PC-9 (cell line): Measurements from ENCODE around the gene TRAF1. TPM values are rescaled to one million over a fixed set of nuclear protein-coding genes. Genes with fewer than 3 reads are reported as not detected.
A peak's percentile ranks its signal among the peaks of the same experiment; 100 is the strongest.

Source experiments
- BruUV-seq: library from RNA; stranded (reverse); fragments of 400-500 nt; replicated peaks from 2 replicates; lab custom pipeline; 2021; lab: Mats Ljungman, UMichigan
- CTCF ChIA-PET: fragments of 300-600 bp; sonication (Branson Sonifier 250); formaldehyde crosslinking; loops from one replicate; lab custom pipeline; 2022; ENCODE audit warnings: antibody characterized with exemption; lab: Charles Lee
- POLR2A ChIA-PET: fragments of 300-600 bp; sonication (Branson Sonifier 250); formaldehyde crosslinking; loops from one replicate; lab custom pipeline; 2022; ENCODE audit warnings: antibody characterized with exemption; ENCODE audit not compliant: unreplicated experiment; lab: Charles Lee
- DNase-seq, 2 experiments: peaks; one replicate each; pipeline versions ENCODE4 v3.0.0 to v3.0.0-alpha.2; 2015 to 2022; ENCODE audit warnings: mixed read lengths in 1 of 2
- H2AFZ ChIP-seq: fragments of 200-600 bp; sonication (generic); 2 replicates; pipeline ENCODE4 v1.8.1; 2017; ENCODE audit warnings: antibody characterized with exemption
- H3F3A ChIP-seq: fragments of 200-600 bp; sonication (generic); 2 replicates; pipeline ENCODE4 v1.8.1; 2017; ENCODE audit warnings: antibody characterized with exemption, mild to moderate bottlenecking, low read depth; ENCODE audit not compliant: insufficient read depth
- H3K27ac ChIP-seq: fragments of 200-600 bp; sonication (generic); 2 replicates; pipeline ENCODE4 v1.6.1; 2016; ENCODE audit warnings: mixed run types
- H3K27me3 ChIP-seq: fragments of 200-600 bp; sonication (generic); 2 replicates; pipeline ENCODE4 v1.6.1; 2016; ENCODE audit warnings: low read depth, mixed run types; ENCODE audit not compliant: insufficient read depth
- H3K36me3 ChIP-seq: fragments of 200-600 bp; sonication (generic); 2 replicates; pipeline ENCODE4 v1.6.1; 2016; ENCODE audit warnings: low read depth, mixed run types
- H3K4me1 ChIP-seq: fragments of 200-600 bp; sonication (generic); replicated peaks from 2 replicates; pipeline ENCODE4 v1.6.1; 2016; ENCODE audit warnings: mixed run types; ENCODE audit not compliant: insufficient read depth
- H3K4me2 ChIP-seq: fragments of 200-600 bp; sonication (generic); 2 replicates; pipeline ENCODE4 v1.6.1; 2017; ENCODE audit warnings: mixed run types
- H3K4me3 ChIP-seq: fragments of 200-600 bp; sonication (generic); 2 replicates; pipeline ENCODE4 v1.6.1; 2016; ENCODE audit warnings: mixed run types
- H3K79me2 ChIP-seq: fragments of 200-600 bp; sonication (generic); 2 replicates; pipeline ENCODE4 v1.6.1; 2017; ENCODE audit warnings: low read depth, mixed run types
- H3K9me2 ChIP-seq: fragments of 200-600 bp; sonication (generic); 2 replicates; pipeline ENCODE4 v1.8.1; 2017; ENCODE audit warnings: mild to moderate bottlenecking; ENCODE audit not compliant: insufficient read depth
- H3K9me3 ChIP-seq: fragments of 200-600 bp; sonication (generic); 2 replicates; pipeline ENCODE4 v1.8.1; 2016; ENCODE audit warnings: low read depth; ENCODE audit not compliant: insufficient read depth
- H4K20me1 ChIP-seq: fragments of 200-600 bp; sonication (generic); 2 replicates; pipeline ENCODE4 v1.8.1; 2017; ENCODE audit not compliant: insufficient read depth
- EZH2 ChIP-seq: fragments of 200-600 bp; sonication (generic); IDR thresholded peaks from 2 replicates; pipeline ENCODE4 v1.8.0; 2017; ENCODE audit warnings: antibody characterized with exemption, low read depth
- intact Hi-C: fragments of 100-400 bp; cut with micrococcal nuclease; formaldehyde crosslinking; loops from one replicate; pipeline ENCODE4 v1.10.0; 2022; ENCODE audit not compliant: unreplicated experiment
- total RNA-seq: library from RNA; stranded (reverse); gene quantifications from 2 replicates; pipeline ENCODE4 v1.2.3, GENCODE V29; 2021
- TF ChIP-seq, protein P1 (sequence below): fragments of 200-600 bp; sonication (generic); conservative IDR thresholded peaks from 2 replicates; pipeline ENCODE4 v1.6.1; 2017; ENCODE audit warnings: mixed run types, antibody characterized with exemption, mild to moderate bottlenecking, moderate library complexity

Gene TRAF1
- total RNA-seq, 1 experiment from 2014 or later: 2.7 TPM

GRCh38 chr9:120877276-120878034, 49.1 kb downstream of the TRAF1 start:
- peak; percentile 46 to 69 for DNase-seq
- intact Hi-C loops: no loop called here
- H3K36me3 ChIP-seq: no peaks in the 10 kb centered on the region
- no peaks in the 10 kb centered on the region for H3K27me3 ChIP-seq
- peak overlapping the region; percentile 93 for H3K4me2 ChIP-seq
- H3K9me2 ChIP-seq: no peaks in the 10 kb centered on the region
- H3K79me2 ChIP-seq: peaks cover 22% of the 10 kb centered on the region
- no peaks in the 10 kb centered on the region for H3K9me3 ChIP-seq
- no peak for TF ChIP-seq EZH2
- TF ChIP-seq, protein P1, sequence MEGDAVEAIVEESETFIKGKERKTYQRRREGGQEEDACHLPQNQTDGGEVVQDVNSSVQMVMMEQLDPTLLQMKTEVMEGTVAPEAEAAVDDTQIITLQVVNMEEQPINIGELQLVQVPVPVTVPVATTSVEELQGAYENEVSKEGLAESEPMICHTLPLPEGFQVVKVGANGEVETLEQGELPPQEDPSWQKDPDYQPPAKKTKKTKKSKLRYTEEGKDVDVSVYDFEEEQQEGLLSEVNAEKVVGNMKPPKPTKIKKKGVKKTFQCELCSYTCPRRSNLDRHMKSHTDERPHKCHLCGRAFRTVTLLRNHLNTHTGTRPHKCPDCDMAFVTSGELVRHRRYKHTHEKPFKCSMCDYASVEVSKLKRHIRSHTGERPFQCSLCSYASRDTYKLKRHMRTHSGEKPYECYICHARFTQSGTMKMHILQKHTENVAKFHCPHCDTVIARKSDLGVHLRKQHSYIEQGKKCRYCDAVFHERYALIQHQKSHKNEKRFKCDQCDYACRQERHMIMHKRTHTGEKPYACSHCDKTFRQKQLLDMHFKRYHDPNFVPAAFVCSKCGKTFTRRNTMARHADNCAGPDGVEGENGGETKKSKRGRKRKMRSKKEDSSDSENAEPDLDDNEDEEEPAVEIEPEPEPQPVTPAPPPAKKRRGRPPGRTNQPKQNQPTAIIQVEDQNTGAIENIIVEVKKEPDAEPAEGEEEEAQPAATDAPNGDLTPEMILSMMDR: no peak
- peaks cover 54% of the 10 kb centered on the region for H3K4me1 ChIP-seq
- BruUV-seq: no TSS peak
- ChIA-PET POLR2A (interaction anchor here (0.6 kb wide), 1 partner anchor 84 kb away, joined by 5 read pairs; no protein-coding TSS in a partner anchor), CTCF (interaction anchor here (0.7 kb wide), 1 partner anchor 344 kb away, joined by 3 read pairs; no protein-coding TSS in a partner anchor)
- H3K27ac ChIP-seq: peak overlapping the region; percentile 52
- peak overlapping the region; percentile 87 for H2AFZ ChIP-seq
- H4K20me1 ChIP-seq: no peaks in the 10 kb centered on the region
- peak overlapping the region; percentile 76 for H3K4me3 ChIP-seq
- peaks cover 38% of the 10 kb centered on the region for H3F3A ChIP-seq

DNA sequence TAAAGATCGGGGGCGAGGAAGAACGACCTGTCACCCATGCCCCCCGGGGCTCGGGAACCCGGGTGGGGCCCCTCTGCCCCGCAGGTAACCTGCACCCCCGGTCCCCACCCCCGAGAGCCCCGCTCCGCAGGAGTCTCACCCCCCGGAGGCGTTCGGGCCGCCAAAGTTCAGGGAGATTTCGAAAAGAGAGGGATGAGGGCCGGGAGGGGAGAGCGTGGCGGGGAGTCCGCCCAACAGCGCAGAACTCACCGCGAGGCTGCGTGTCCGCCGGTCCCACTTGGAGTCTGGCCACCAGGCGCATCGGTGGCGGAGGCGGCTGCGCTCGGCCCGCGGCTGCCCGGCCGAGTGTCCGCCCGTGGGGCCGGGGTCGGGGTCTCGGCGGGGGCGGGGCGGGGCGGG, 49.8 kb downstream of the TRAF1 start, which contains the start of gene PHF19:
PHF19 (minus strand) TSS at position 347 of the 399 bp plus-strand sequence. CDS start 2,447 bp downstream, outside the sequence.
- Histone ChIP-seq H3K4me1 (peaks cover 49% of the 10 kb centered on the region), H3K79me2 (peaks cover 22% of the 10 kb centered on the region), H3K9me2 (no peaks in the 10 kb centered on the region), H4K20me1 (no peaks in the 10 kb centered on the region), H3F3A (peaks cover 33% of the 10 kb centered on the region), H3K9me3 (no peaks in the 10 kb centered on the region), H3K4me3 (peak within 1 kb of the TSS; percentile 87), H3K4me2 (peak within 1 kb of the TSS; percentile 97), H3K27ac (peak within 1 kb of the TSS; percentile 76), H3K36me3 (no peaks in the 10 kb centered on the region), H3K27me3 (no peaks in the 10 kb centered on the region), H2AFZ (peak within 1 kb of the TSS; percentile 87)
- TSS peak; percentile 66 for BruUV-seq
- intact Hi-C loops: loop anchor here (1.0 kb wide), 1 partner anchor 59 kb away; no protein-coding TSS in a partner anchor
- CTCF ChIA-PET: no interaction called here
- POLR2A ChIA-PET: interaction anchor here (0.6 kb wide), 1 partner anchor 84 kb away, joined by 5 read pairs; the partner anchor contains the start of gene FBXW2
- TF ChIP-seq, protein P1: no peak
- no peak for TF ChIP-seq EZH2
- peak in 1 of 2 experiments; percentile 44 for DNase-seq

- TSS peak; percentile 31 for BruUV-seq
- POLR2A ChIA-PET: interaction anchor here (0.6 kb wide), 1 partner anchor 83 kb away, joined by 5 read pairs; the partner anchor contains the start of gene FBXW2
- Histone ChIP-seq H3K9me2 (no peaks in the 10 kb centered on the region), H3K4me2 (peak overlapping the region; percentile 97), H3K4me1 (peaks cover 49% of the 10 kb centered on the region), H3F3A (peaks cover 33% of the 10 kb centered on the region), H3K27ac (peak overlapping the region; percentile 76), H2AFZ (peak overlapping the region; percentile 82), H3K9me3 (no peaks in the 10 kb centered on the region), H3K36me3 (no peaks in the 10 kb centered on the region), H3K27me3 (no peaks in the 10 kb centered on the region), H3K79me2 (peaks cover 22% of the 10 kb centered on the region), H3K4me3 (peak overlapping the region; percentile 87), H4K20me1 (no peaks in the 10 kb centered on the region)
- peak; percentile 73 to 95 for DNase-seq
- TF ChIP-seq, protein P1: no peak
- TF ChIP-seq EZH2: no peak
- CTCF ChIA-PET: no interaction called here
- intact Hi-C loops: loop anchor here (1.0 kb wide), 1 partner anchor 60 kb away; no protein-coding TSS in a partner anchor
Measured at GRCh38 chr9:120875954-120876841, 50.4 kb downstream of the TRAF1 start.
